Body of pancreas (tissue), 4 donors: ENCODE measurements around the gene SCFD2.

Source experiments
- CTCF ChIP-seq, 7 experiments: fragments of 450-650 bp in 4 of 7; fragments of 200-600 bp in 3 of 7; sonication (generic) in 3 of 7; IDR thresholded peaks; one replicate each; pipeline ENCODE4 v1.5.1; 2016 to 2019; ENCODE audit warnings: antibody characterized with exemption in 7 of 7
- POLR2A ChIP-seq, 3 donors: fragments of 450-650 bp; IDR thresholded peaks; one replicate each; pipeline ENCODE4 v1.6.1; 2016; ENCODE audit warnings: antibody characterized with exemption in 3 of 3, mild to moderate bottlenecking in 2 of 3

GRCh38 chr4:52962721-52963120, 403.1 kb downstream of the SCFD2 start:
- TF ChIP-seq CTCF (IDR thresholded peaks at IDR 0.05) (no peak), POLR2A (IDR thresholded peaks at IDR 0.05) (no peak)
